H1 (cell line): ENCODE results near the gene TNPO3. TPM values are rescaled to one million over a fixed set of nuclear protein-coding genes. Genes with fewer than 3 reads are reported as not detected.

Experiments used
- JUN ChIP-seq: IDR thresholded peaks from 2 replicates; pipeline ENCODE4 v1.6.1; 2011; ENCODE audit warnings: low read depth, mild to moderate bottlenecking, improper control_type of control experiment, low read length
- TCF12 ChIP-seq: IDR thresholded peaks from 2 replicates; pipeline ENCODE4 v1.6.1; 2011; ENCODE audit warnings: low read depth, mild to moderate bottlenecking, low read length
- polyA plus RNA-seq, 7 experiments: library from polyadenylated mRNA; depleted of rRNA in 3 of 7; stranded (reverse) in 5 of 7; unstranded in 2 of 7; fragments of >200 nt in 5 of 7; fragments of 200-250 nt in 2 of 7; gene quantifications; 1 replicate in 5 of 7; 2 replicates in 1 of 7; 4 replicates in 1 of 7; pipeline versions ENCODE4 v1.2.1 to v1.2.3, GENCODE V29; 2011 to 2013; ENCODE audit warnings: missing spikeins in 2 of 7, mixed read lengths in 2 of 7
- total RNA-seq: library from RNA; stranded (reverse); fragmentation: NEBNext Ultra II Directional; extraction: Animal tissue kit (Norgen Biotek cat#: 25700); gene quantifications from 2 replicates; pipeline ENCODE4 v1.2.1, GENCODE V29; 2021

The TNPO3 gene
- total and polyA plus RNA-seq, 2 of the 8 experiments (the other 6 are each of a cell fraction or from before 2014, with no cell fraction given) = 67.6 to 99.2 TPM

DNA sequence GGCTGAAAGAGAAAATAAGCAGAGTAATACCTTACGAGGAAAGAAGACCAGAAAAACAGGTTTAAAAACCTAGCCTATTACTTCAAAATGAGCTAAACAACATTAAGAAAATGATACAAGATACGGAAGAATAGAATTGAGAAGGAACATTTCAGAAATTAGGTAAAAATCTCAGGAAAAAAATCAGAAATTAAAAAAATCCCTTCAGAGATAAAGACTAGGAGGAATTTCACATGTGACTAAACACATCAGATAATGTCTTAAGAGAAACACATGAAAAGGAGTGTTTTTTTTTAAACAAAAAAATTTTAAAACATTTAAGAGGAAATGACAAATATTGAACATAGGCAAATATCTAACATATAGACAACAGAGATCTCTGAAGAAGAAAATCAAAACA lies 33.3 kb downstream of the TNPO3 start (continued):
- TF ChIP-seq TCF12 = no peak
- no peak for TF ChIP-seq JUN
